H1 (cell line): ENCODE measurements around the gene LSM14B. TPM values are rescaled to one million over a fixed set of nuclear protein-coding genes. Genes with fewer than 3 reads are reported as not detected.

ENCODE experiments used
- CTCF ChIA-PET: fragments of 300-600 bp; sonication (Branson Sonifier 250); formaldehyde crosslinking; loops from one replicate; lab custom pipeline; 2021; ENCODE audit not compliant: partially characterized antibody; lab: Charles Lee
- POLR2A ChIA-PET: fragments of 300-600 bp; sonication (Branson Sonifier 250); formaldehyde crosslinking; loops from one replicate; lab custom pipeline; 2021; ENCODE audit warnings: inconsistent platforms; ENCODE audit not compliant: partially characterized antibody; lab: Charles Lee
- DNase-seq, 2 experiments: peaks; one replicate each; pipeline versions ENCODE4 v3.0.0 to v3.0.0-alpha.2; 2010 to 2022; ENCODE audit warnings: low spot score in 2 of 2, low read depth in 1 of 2, mixed read lengths in 1 of 2
- FAIRE-seq: peaks from 2 replicates; lab custom pipeline; 2011; peaks lifted over from hg19 to GRCh38; lab: Jason Lieb, UNC
- H2AFZ ChIP-seq: 2 replicates; pipeline ENCODE4 v1.8.1; 2012; ENCODE audit warnings: low read length, inconsistent platforms
- H2AK5ac ChIP-seq: 2 replicates; pipeline ENCODE4 v1.6.1; 2013; ENCODE audit warnings: low read depth, low read length
- H2BK120ac ChIP-seq: replicated peaks from 2 replicates; pipeline ENCODE3; 2013; ENCODE audit warnings: low read depth, low read length, inconsistent platforms
- H2BK12ac ChIP-seq: 2 replicates; pipeline ENCODE4 v1.6.1; 2013; ENCODE audit warnings: low read depth, low read length
- H2BK15ac ChIP-seq: 2 replicates; pipeline ENCODE4 v1.6.1; 2013; ENCODE audit warnings: low read length
- H2BK20ac ChIP-seq: 2 replicates; pipeline ENCODE4 v1.6.1; 2013; ENCODE audit warnings: low read length
- H2BK5ac ChIP-seq: 2 replicates; pipeline ENCODE4 v1.6.1; 2013; ENCODE audit warnings: low read depth, low read length
- H3K14ac ChIP-seq: 2 replicates; pipeline ENCODE4 v1.6.1; 2013; ENCODE audit warnings: inconsistent platforms; ENCODE audit not compliant: insufficient read length
- H3K18ac ChIP-seq: 2 replicates; pipeline ENCODE4 v1.6.1; 2013; ENCODE audit warnings: low read length; ENCODE audit errors: extremely low read depth
- H3K23ac ChIP-seq: 2 replicates; pipeline ENCODE4 v1.6.1; 2013; ENCODE audit warnings: inconsistent platforms; ENCODE audit not compliant: insufficient read length
- H3K23me2 ChIP-seq: 2 replicates; pipeline ENCODE4 v1.6.1; 2013; ENCODE audit warnings: low read depth, low read length
- H3K27ac ChIP-seq: 2 replicates; pipeline ENCODE4 v1.6.1; 2011; ENCODE audit warnings: low read depth, low read length, inconsistent platforms
- H3K27me3 ChIP-seq, 4 experiments: replicated peaks in 1 of 4; 1 replicate in 1 of 4; 2 replicates in 3 of 4; pipeline versions ENCODE4 v1.6.1 to v1.8.1; 2011 to 2013; ENCODE audit warnings: low read length in 3 of 4, mild to moderate bottlenecking in 3 of 4, inconsistent platforms in 2 of 4, mixed read lengths in 2 of 4, moderate library complexity in 1 of 4; ENCODE audit not compliant: control insufficient read depth in 3 of 4, insufficient read depth in 3 of 4; ENCODE audit errors: extremely low read depth in 1 of 4
- H3K36me3 ChIP-seq, 4 experiments: 2 replicates each; pipeline versions ENCODE4 v1.6.1 to v1.8.1; 2011 to 2013; ENCODE audit warnings: mild to moderate bottlenecking in 4 of 4, low read length in 3 of 4, moderate library complexity in 2 of 4, control low read depth in 1 of 4, inconsistent platforms in 1 of 4; ENCODE audit not compliant: insufficient read depth in 4 of 4, control insufficient read depth in 2 of 4
- H3K4ac ChIP-seq: replicated peaks from 2 replicates; pipeline ENCODE3; 2013; ENCODE audit warnings: low read length, low read depth, mixed read lengths, inconsistent platforms; ENCODE audit not compliant: insufficient read length
- H3K4me1 ChIP-seq, 4 experiments: replicated peaks in 1 of 4; 1 replicate in 1 of 4; 2 replicates in 3 of 4; pipeline versions ENCODE4 v1.6.1 to v1.8.1; 2011 to 2013; ENCODE audit warnings: low read length in 3 of 4, inconsistent platforms in 2 of 4, mixed read lengths in 1 of 4; ENCODE audit not compliant: insufficient read depth in 4 of 4, control insufficient read depth in 3 of 4
- H3K4me2 ChIP-seq, 2 experiments: 2 replicates each; pipeline versions ENCODE4 v1.6.1 to v1.8.1; 2011 to 2013; ENCODE audit warnings: low read depth in 2 of 2, low read length in 2 of 2, control low read depth in 1 of 2, inconsistent platforms in 1 of 2, mild to moderate bottlenecking in 1 of 2; ENCODE audit not compliant: insufficient read depth in 1 of 2
- H3K4me3 ChIP-seq, 4 experiments: fragments of 200-600, 300-600 bp in 1 of 4; sonication (generic), shearing (Covaris generic), sonication (Bioruptor Twin) in 1 of 4; 2 replicates each; pipeline versions ENCODE4 v1.5.1 to v1.8.1; 2011 to 2016; ENCODE audit warnings: low read length in 4 of 4, low read depth in 3 of 4, control low read depth in 2 of 4, inconsistent platforms in 2 of 4, mild to moderate bottlenecking in 2 of 4, mixed read lengths in 1 of 4, moderate library complexity in 1 of 4; ENCODE audit not compliant: insufficient read depth in 2 of 4; ENCODE audit errors: extremely low read depth in 1 of 4
- H3K56ac ChIP-seq: replicated peaks from 2 replicates; pipeline ENCODE3; 2013; ENCODE audit warnings: low read depth, mild to moderate bottlenecking, mixed read lengths, low read length, inconsistent platforms; ENCODE audit not compliant: insufficient read length
- H3K79me1 ChIP-seq: 2 replicates; pipeline ENCODE4 v1.6.1; 2013; ENCODE audit warnings: low read depth, low read length, control low read depth
- H3K79me2 ChIP-seq, 2 experiments: 2 replicates each; pipeline versions ENCODE4 v1.6.1 to v1.8.1; 2012 to 2013; ENCODE audit warnings: low read length in 2 of 2, mild to moderate bottlenecking in 2 of 2, inconsistent platforms in 1 of 2; ENCODE audit not compliant: insufficient read depth in 2 of 2, control insufficient read depth in 1 of 2
- H3K9ac ChIP-seq, 4 experiments: replicated peaks in 1 of 4; 1 replicate in 1 of 4; 2 replicates in 3 of 4; pipeline versions ENCODE4 v1.6.1 to v1.8.1; 2011 to 2013; ENCODE audit warnings: low read depth in 3 of 4, low read length in 3 of 4, control low read depth in 2 of 4, mild to moderate bottlenecking in 2 of 4, moderate library complexity in 2 of 4, inconsistent platforms in 1 of 4; ENCODE audit errors: extremely low read depth in 1 of 4
- H3K9me3 ChIP-seq, 2 experiments: 2 replicates each; pipeline versions ENCODE4 v1.6.1 to v1.8.1; 2012 to 2013; ENCODE audit warnings: mild to moderate bottlenecking in 2 of 2, moderate library complexity in 2 of 2, control low read depth in 1 of 2, inconsistent platforms in 1 of 2, low read depth in 1 of 2, low read length in 1 of 2, mixed read lengths in 1 of 2; ENCODE audit not compliant: insufficient read depth in 2 of 2
- H4K20me1 ChIP-seq, 2 experiments: replicated peaks in 1 of 2; 2 replicates each; pipeline versions ENCODE3 to v1.8.1; 2011 to 2013; ENCODE audit warnings: inconsistent platforms in 2 of 2, low read length in 2 of 2, mild to moderate bottlenecking in 1 of 2; ENCODE audit not compliant: insufficient read depth in 2 of 2, control insufficient read depth in 1 of 2
- H4K5ac ChIP-seq: 2 replicates; pipeline ENCODE4 v1.6.1; 2013; ENCODE audit warnings: low read length, low read depth, mixed read lengths, inconsistent platforms; ENCODE audit not compliant: insufficient read length
- H4K8ac ChIP-seq: 2 replicates; pipeline ENCODE4 v1.8.0; 2013; ENCODE audit warnings: mild to moderate bottlenecking, moderate library complexity, low read length, inconsistent platforms; ENCODE audit not compliant: insufficient read depth; ENCODE audit errors: extremely low read depth
- H4K91ac ChIP-seq: replicated peaks from 2 replicates; pipeline ENCODE3; 2013; ENCODE audit warnings: low read length, mixed read lengths, inconsistent platforms; ENCODE audit not compliant: insufficient read length
- EZH2 ChIP-seq: fragments of 200-600 bp; sonication (generic); IDR thresholded peaks from 2 replicates; pipeline ENCODE4 v1.7.1; 2012; ENCODE audit warnings: low read depth, mild to moderate bottlenecking, moderate library complexity, low read length, inconsistent platforms; ENCODE audit not compliant: severe bottlenecking
- RXRA ChIP-seq: IDR thresholded peaks from 2 replicates; pipeline ENCODE4 v1.6.1; 2011; ENCODE audit warnings: low read depth, mild to moderate bottlenecking, low read length, moderate library complexity; ENCODE audit not compliant: insufficient read depth
- SIN3A ChIP-seq, 2 experiments: IDR thresholded peaks in 1 of 2; conservative IDR thresholded peaks in 1 of 2; 2 replicates each; pipeline ENCODE4 v1.6.1; 2011 to 2012; ENCODE audit warnings: low read length in 2 of 2, improper control_type of control experiment in 1 of 2, low read depth in 1 of 2, mild to moderate bottlenecking in 1 of 2
- USF2 ChIP-seq: IDR thresholded peaks from 2 replicates; pipeline ENCODE4 v1.6.1; 2011; ENCODE audit warnings: low read length, improper control_type of control experiment
- WGBS, 2 experiments: shearing (Covaris generic) in 1 of 2; methylation state at CpG; one replicate each; pipeline versions ENCODE4 v1.1.6 to v1.1.7; 2013 to 2015; ENCODE audit warnings: low lambda C conversion rate in 2 of 2, mixed read lengths in 2 of 2, inconsistent platforms in 1 of 2, low coverage in 1 of 2, missing lambda C conversion rate in 1 of 2; ENCODE audit not compliant: insufficient replicate concordance in 2 of 2, insufficient coverage in 1 of 2, insufficient read length in 1 of 2; ENCODE audit errors: extremely low coverage in 1 of 2, missing lambda C conversion rate in 1 of 2; 5-methylcytosine and 5-hydroxymethylcytosine counted together
- polyA plus RNA-seq, 7 experiments: library from polyadenylated mRNA; depleted of rRNA in 3 of 7; stranded (reverse) in 5 of 7; unstranded in 2 of 7; fragments of >200 nt in 5 of 7; fragments of 200-250 nt in 2 of 7; gene quantifications; 1 replicate in 5 of 7; 2 replicates in 1 of 7; 4 replicates in 1 of 7; pipeline versions ENCODE4 v1.2.1 to v1.2.3, GENCODE V29; 2011 to 2013; ENCODE audit warnings: missing spikeins in 2 of 7, mixed read lengths in 2 of 7
- total RNA-seq: library from RNA; stranded (reverse); fragmentation: NEBNext Ultra II Directional; extraction: Animal tissue kit (Norgen Biotek cat#: 25700); gene quantifications from 2 replicates; pipeline ENCODE4 v1.2.1, GENCODE V29; 2021
- TF ChIP-seq, protein P1 (sequence below): IDR thresholded peaks from 2 replicates; pipeline ENCODE4 v1.6.1; 2012; ENCODE audit warnings: inconsistent platforms

The LSM14B gene
- total and polyA plus RNA-seq, 2 of the 8 experiments (the other 6 are each of a cell fraction or from before 2014, with no cell fraction given) = 58.3 to 65.6 TPM

- no peak overlapping the region for H3K4me3 ChIP-seq
- H3K56ac ChIP-seq = no peak overlapping the region
- H3K18ac ChIP-seq = no peak overlapping the region
- no peak overlapping the region for H4K8ac ChIP-seq
- H3K14ac ChIP-seq = no peak overlapping the region
- FAIRE-seq = no peak
- no peak overlapping the region for H2BK120ac ChIP-seq
- peaks cover 4% of the 10 kb centered on the region for H3K79me1 ChIP-seq
- 96% methylated on average over 10 of the region's 10 CpGs; no CpG with 5 or more reads in 1 of the 2 experiments for WGBS, 2 experiments
- H4K91ac ChIP-seq = no peak overlapping the region
- no peak overlapping the region for H2BK12ac ChIP-seq
- peaks cover 22 to 52% of the 10 kb centered on the region in 2 experiments for H4K20me1 ChIP-seq
- no peak overlapping the region for H3K4me2 ChIP-seq
- H3K9ac ChIP-seq = no peak overlapping the region
- POLR2A ChIA-PET = interaction anchor here (0.7 to 5.6 kb wide), 3 partner anchors 12 to 154 kb away, joined by 3 to 62 read pairs (median 5); no protein-coding TSS in a partner anchor
- H2AK5ac ChIP-seq = no peak overlapping the region
- no peak overlapping the region for H2BK15ac ChIP-seq
- H4K5ac ChIP-seq = no peak overlapping the region
- no peak overlapping the region for H3K4ac ChIP-seq
- H3K27ac ChIP-seq = no peak overlapping the region
- no peak overlapping the region for H2BK5ac ChIP-seq
- no peak overlapping the region for H2BK20ac ChIP-seq
- no peak for DNase-seq
- H3K9me3 ChIP-seq = no peaks in the 10 kb centered on the region
- peaks cover 0 to 8% (median 2%) of the 10 kb centered on the region in 4 experiments; a peak in 3 of 7 replicates for H3K4me1 ChIP-seq
- CTCF ChIA-PET = interaction anchor here (1.1 to 5.3 kb wide), 7 partner anchors 10 to 128 kb away, joined by 3 to 57 read pairs (median 4); no protein-coding TSS in a partner anchor
- no peak overlapping the region for H2AFZ ChIP-seq
- H3K27me3 ChIP-seq = no peaks in the 10 kb centered on the region
- no peaks in the 10 kb centered on the region; the same call in 1 of the 2 replicates for H3K23me2 ChIP-seq
- no peak overlapping the region for H3K23ac ChIP-seq
- peaks cover 41 to 66% (median 55%) of the 10 kb centered on the region in 4 experiments for H3K36me3 ChIP-seq
- peaks cover 20 to 44% of the 10 kb centered on the region in 2 experiments for H3K79me2 ChIP-seq
- TF ChIP-seq EZH2 (no peak), RXRA (no peak), SIN3A (conservative IDR thresholded peaks at IDR 0.05 in 1 of 2, IDR thresholded peaks at IDR 0.05 in 1 of 2; ENCODE audit: low read depth in 1 of 2, low read length in 2 of 2) (no peak), USF2 (no peak)
- TF ChIP-seq, protein P1, sequence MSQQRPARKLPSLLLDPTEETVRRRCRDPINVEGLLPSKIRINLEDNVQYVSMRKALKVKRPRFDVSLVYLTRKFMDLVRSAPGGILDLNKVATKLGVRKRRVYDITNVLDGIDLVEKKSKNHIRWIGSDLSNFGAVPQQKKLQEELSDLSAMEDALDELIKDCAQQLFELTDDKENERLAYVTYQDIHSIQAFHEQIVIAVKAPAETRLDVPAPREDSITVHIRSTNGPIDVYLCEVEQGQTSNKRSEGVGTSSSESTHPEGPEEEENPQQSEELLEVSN = no peak
Observed at GRCh38 chr20:62138912-62139311, 16.6 kb downstream of the LSM14B start.
